Subcutaneous adipose tissue (tissue), 4 donors: ENCODE data around the gene KRTAP17-1. TPM values are rescaled to one million over a fixed set of nuclear protein-coding genes. Genes with fewer than 3 reads are reported as not detected.

Experiments
- total RNA-seq, 4 donors: library from RNA; depleted of rRNA; stranded (reverse); fragments of >200 nt; gene quantifications; one replicate each; pipeline ENCODE4 v1.1.0, GENCODE V29; 2016
- TF ChIP-seq, protein P1 (sequence below): fragments of 450-650 bp; IDR thresholded peaks from one replicate; pipeline ENCODE4 v1.5.1; 2016; ENCODE audit warnings: low read depth, mild to moderate bottlenecking, control low read depth, antibody characterized with exemption, moderate library complexity

KRTAP17-1 gene
- total RNA-seq, 4 donors from 2014 or later = not detected

DNA sequence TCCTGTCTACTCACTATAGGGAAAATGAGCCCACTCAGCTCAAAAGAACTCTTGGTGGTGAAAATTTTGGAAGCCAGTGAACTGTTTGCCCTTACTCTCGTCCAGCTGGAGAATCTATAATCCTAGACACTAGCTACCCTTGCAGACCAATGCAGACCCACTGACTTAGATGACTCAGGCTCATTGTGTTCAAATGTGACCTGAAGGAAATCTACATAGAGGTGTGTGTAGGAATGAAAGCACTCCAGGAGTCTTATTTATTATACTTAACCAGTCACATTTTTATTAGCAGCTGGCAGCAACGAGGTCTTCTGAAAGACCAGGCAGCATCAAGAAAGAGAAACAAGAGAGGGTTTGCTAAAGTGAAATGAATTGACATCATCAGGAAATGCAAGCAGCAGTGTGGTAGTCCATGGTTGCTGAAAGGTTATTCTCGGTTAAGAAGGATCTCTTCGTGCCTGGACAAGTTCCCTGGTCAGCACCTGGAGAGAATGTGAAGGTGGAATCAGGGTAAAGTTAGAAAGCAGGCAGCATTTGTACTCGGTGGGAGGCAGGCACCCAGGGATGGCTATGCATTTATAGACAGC is 14.2 kb downstream of the KRTAP17-1 start:
- TF ChIP-seq, protein P1, sequence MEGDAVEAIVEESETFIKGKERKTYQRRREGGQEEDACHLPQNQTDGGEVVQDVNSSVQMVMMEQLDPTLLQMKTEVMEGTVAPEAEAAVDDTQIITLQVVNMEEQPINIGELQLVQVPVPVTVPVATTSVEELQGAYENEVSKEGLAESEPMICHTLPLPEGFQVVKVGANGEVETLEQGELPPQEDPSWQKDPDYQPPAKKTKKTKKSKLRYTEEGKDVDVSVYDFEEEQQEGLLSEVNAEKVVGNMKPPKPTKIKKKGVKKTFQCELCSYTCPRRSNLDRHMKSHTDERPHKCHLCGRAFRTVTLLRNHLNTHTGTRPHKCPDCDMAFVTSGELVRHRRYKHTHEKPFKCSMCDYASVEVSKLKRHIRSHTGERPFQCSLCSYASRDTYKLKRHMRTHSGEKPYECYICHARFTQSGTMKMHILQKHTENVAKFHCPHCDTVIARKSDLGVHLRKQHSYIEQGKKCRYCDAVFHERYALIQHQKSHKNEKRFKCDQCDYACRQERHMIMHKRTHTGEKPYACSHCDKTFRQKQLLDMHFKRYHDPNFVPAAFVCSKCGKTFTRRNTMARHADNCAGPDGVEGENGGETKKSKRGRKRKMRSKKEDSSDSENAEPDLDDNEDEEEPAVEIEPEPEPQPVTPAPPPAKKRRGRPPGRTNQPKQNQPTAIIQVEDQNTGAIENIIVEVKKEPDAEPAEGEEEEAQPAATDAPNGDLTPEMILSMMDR = no peak

DNA sequence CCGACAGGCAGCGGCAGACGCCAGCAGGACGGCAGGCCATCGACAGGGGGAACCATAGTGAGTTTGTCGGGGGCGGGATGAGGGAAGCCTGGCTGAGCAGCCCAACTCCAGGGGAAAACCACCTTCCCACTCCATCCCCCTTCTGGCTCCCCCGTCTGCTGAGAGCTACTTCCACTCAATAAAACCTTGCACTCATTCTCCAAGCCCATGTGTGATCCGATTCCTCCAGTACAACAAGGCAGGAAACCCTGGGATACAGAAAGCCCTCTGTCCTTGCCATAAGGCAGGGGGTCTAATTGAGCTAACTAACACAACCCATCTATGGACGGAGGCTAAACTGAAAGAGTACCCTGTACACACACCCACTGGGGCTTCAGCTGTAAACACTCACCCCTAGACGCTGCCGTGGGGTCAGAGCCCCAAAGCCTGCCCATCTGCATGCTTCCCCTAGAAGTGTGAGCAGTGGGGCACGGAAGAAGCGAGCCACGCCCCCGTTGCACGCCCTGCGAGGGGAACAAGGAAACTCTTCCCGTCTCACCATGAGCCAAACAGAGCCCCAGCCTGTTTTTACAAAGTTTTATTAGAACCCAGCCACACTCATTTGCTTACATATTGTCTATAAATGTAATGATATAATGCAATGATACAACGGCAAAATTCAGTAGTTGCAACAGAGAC is 16.9 kb downstream of the KRTAP17-1 start:
- TF ChIP-seq, protein P1 = no peak

DNA sequence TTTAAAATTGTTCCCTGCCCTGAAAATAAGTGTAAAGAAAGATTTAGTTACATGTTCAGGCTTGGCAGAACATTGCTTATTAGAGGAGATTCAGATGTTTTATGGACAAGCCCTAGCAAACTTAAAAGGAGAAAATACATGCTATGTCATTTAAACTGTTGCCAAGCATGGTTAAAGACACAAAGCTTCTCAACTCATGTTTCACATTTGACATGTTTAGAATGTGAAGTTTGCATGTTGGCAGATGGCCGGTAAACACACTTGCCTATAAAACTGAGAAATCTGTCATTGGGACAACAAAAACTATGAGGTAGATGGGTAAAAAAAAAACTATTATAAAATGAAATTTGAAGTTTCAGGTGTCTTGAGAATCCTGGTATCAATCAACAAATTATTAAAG is 18.7 kb downstream of the KRTAP17-1 start:
- TF ChIP-seq, protein P1 = no peak

DNA sequence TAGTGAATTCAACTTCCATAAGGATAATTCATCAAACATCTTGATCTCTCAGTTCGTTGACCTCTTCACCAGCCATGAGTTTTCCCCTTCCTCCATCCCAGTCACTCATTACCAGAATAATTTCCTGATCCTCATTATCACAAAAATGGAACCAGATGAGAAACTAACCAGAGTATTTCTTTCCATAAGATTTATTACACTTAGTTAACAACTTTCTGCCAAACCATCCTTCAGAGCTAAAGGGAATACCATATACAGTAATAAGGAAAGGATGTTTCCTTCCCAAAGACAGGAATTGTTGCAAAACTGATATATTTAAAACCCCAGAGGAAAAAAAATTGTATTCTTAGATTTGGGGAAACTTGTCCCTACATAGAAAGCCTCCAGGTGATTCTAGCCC is 21.5 kb downstream of the KRTAP17-1 start:
- TF ChIP-seq, protein P1 = no peak

DNA sequence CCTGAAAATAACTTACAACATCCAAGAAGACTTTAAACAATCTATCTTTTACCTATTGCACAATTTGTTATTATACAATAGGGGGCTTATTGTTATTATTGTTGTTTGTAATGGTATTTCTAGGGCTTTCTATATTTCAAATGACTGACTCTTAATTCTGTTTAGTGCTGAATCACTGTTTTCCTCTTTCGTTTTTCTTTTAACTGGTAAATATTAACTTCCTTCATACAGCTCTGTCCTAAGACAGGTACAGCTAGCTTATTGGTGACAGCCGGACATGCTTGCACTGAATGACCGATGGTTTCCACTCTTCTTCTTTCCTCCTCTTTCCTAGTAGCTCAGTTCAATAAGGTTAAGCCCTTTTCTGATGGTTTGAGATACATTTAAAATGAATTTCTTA is 28.5 kb downstream of the KRTAP17-1 start:
- TF ChIP-seq, protein P1 = no peak

DNA sequence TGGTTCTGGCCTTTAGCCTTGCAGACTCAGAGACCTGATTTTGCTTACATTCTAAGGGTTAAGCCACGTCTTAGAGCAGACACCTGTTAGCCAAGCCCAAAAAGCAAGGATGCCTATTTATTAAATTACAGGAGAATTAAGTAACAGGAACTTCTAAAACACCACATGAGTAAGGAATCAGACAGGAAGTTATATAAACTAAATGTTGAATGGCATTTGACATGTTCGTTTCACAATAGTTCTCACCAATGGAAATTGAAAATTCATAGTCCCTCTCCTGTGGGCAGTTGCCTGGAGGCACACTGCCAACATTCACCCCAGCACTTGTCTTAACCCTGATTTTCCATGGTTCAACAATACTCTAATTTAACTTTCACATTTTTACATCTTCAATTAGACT is 31.0 kb downstream of the KRTAP17-1 start:
- TF ChIP-seq, protein P1 = no peak

DNA sequence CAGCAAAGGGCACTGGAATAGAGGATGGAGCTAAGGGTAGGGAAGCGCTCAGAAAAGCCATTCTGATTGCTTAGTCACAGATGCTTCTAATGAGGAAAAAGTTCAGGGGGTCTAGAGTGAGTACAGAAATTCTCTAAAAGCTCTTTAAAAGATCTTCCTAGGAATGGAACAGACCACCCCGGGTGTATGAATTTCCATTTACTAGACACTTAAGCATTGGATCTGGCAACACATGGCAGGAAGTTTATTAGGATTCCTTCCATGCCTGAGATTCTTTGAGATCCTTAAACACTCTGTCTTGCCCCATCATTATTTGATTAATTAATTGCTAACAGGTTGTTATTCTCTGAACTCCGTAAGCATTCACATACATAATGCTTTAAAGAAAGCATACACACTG is 31.5 kb downstream of the KRTAP17-1 start:
- TF ChIP-seq, protein P1 = no peak
